ENCODE results near the gene TCF7L2. TPM values are rescaled to one million over a fixed set of nuclear protein-coding genes. Genes with fewer than 3 reads are reported as not detected.
A peak's percentile ranks its signal among the peaks of the same experiment; 100 is the strongest.

Gene TCF7L2
- polyA plus RNA-seq (ENCODE audit: insufficient read length in 10 of 10), result 10 to 100 TPM; 42.8 to 61.7 (median 48.1) TPM
- long read RNA-seq, donor 1, full-length matches to known transcripts, result 2 of 7 reads
- long read RNA-seq, donor 1, partial matches to known transcripts, result 5 of 7 reads
- long read RNA-seq, donor 1, other reads (novel, unspliced or antisense), result 0 of 7 reads
- long read RNA-seq, donor 2, partial matches to known transcripts, result 0 of 1 reads
- long read RNA-seq, donor 2, other reads (novel, unspliced or antisense), result 0 of 1 reads
- long read RNA-seq, donor 3, result 0 reads
- long read RNA-seq, donor 4, full-length matches to known transcripts, result 3 of 43 reads
- long read RNA-seq, donor 4, partial matches to known transcripts, result 40 of 43 reads
- long read RNA-seq, donor 4, other reads (novel, unspliced or antisense), result 0 of 43 reads
- long read RNA-seq, donor 5, partial matches to known transcripts, result 0 of 2 reads
- long read RNA-seq, donor 5, other reads (novel, unspliced or antisense), result 0 of 2 reads
- long read RNA-seq, donor 6, partial matches to known transcripts, result 8 of 10 reads
- long read RNA-seq, donor 6, other reads (novel, unspliced or antisense), result 0 of 10 reads
- long read RNA-seq, donor 7, partial matches to known transcripts, result 12 of 14 reads
- long read RNA-seq, donor 7, other reads (novel, unspliced or antisense), result 0 of 14 reads
- long read RNA-seq, donor 8, partial matches to known transcripts, result 7 of 7 reads
- long read RNA-seq, donor 8, other reads (novel, unspliced or antisense), result 0 of 7 reads
- long read RNA-seq, donor 9, result 0 reads

GRCh38 chr10:112949875-112950507, at the start of gene TCF7L2:
Gene TCF7L2 (plus strand): TSS chr10:112950247. CDS start chr10:112950757, 510 bp downstream.
- peak; percentile 97 to 99 (median 98) for DNase-seq

DNA sequence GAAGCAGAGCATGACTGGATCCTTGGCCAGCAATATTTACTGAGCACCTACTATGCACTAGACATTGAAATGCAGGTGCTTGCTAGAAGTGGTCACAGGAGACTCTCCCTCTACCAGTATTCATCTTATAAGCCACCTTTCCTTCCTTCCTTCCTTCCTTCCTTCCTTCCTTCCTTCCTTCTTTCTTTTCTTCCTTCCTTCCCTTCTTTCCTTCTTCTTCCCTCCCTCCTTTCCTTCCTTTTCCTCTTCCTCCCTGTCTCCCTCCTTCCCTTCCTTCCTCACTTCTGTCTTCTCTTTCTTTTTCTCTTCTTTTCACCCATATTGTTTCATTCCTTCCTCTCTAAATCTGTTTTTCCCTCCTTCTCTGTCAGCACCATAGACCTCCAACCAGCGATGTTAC, 47.3 kb upstream of the TCF7L2 start:
- no peak for DNase-seq

DNA sequence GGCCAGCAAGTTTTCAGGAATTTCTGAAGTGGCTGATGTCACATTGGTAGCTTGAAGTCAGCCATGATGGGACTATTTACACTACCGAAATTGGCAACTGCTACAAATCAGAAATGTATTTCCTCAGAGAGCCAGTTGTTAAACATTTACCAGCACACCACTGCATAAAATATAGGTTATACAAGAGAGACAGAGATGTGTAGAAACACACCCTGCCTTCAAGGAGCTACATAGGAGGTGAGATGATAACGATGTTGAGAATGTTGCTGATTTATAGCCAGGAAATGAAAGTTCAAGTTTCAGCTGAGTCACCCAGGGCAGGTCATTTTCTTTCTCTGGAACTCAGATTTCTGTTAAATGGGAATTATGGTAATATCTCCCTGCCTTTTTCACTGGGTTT, 46.0 kb upstream of the TCF7L2 start:
- DNase-seq, result no peak

DNA sequence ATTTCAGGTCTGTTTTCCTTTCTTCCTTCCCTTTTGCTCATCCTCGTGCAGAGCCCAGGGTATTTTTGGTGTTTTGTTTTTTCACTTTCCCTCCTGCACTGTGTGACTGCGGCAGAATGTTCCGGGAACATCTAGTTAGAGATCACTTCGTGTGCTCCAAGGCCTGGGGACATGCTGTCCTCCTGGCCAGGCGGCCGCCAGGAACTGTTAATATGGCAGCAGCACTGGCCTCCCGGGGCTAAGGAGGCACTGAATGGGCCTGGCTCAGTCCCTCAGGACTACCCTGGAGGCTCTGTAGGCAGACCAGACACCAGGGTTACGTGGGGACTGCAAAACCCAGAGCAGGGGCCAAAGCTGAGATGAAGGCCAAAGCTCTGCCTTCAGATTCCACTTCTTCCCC, 43.1 kb upstream of the TCF7L2 start:
- DNase-seq, result no peak

- DNase-seq, result no peak
These were observed 42.2 kb upstream of the TCF7L2 start for GRCh38 chr10:112907893-112908292.

DNA sequence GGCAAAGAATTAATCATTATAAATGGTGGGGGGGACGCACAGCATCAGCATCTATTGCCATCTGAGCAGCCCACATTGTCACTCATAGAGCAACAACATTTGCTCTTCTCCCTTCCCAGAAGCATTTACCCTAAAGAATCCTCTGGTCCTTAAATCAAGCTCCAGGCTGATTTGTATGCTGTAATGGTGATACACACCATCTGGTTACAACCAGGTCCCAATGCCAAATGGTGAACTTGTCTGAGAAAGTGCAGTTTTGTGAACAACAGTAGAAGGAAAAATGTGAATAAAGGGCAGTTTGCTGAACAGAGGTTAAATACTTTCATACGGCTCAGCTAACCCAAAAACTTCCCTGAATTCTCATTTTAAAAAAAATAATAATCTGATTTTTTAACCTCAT, 38.8 kb upstream of the TCF7L2 start:
- DNase-seq, result no peak

DNA sequence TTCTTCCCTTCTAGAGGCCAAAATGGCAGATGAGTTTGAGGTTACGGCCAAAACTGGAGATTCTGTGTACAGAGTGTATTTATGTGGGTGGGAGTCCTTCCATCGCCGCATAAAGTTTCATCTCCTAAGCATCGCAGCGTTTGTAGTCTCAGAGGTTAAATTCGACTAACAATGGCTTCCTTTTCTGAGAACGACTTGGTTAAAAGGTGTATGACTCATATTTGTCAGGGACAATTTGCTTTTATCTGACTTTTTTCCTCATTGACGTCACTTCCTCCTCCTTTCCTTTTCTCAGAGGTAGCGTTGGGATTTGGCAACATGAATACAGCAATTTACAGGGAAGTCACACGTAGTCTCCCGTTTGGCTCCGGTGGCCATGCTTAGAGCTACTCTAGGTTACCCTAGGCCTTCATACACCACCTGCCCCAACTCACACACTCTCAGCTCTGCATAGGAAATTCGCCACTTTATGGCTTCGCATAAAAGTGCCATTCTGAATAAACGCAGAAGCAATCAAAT, 37.6 kb upstream of the TCF7L2 start:
- no peak for DNase-seq

DNA sequence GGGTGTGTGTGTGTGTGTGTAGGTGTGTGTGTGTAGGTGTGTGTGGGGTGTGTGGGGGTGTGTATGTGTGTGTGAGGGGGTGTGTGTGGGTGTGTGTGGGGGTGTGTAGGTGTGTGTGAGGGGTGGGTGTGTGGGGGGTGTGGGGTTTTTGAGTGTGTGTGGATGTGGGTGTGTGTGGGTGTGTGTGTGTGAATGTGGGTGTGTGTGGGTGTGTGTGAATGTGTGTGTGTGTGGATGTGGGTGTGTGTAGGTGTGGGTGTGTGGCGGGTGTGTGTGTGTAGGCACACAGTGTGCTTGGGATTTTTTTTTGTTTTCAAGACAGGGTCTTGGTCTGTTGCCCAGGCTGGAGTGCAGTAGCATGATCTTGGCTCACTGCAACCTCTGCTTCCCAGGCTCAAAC, 36.8 kb upstream of the TCF7L2 start:
- DNase-seq, result no peak

- DNase-seq, result no peak
These were observed 36.3 kb upstream of the TCF7L2 start for GRCh38 chr10:112913661-112914287.

DNA sequence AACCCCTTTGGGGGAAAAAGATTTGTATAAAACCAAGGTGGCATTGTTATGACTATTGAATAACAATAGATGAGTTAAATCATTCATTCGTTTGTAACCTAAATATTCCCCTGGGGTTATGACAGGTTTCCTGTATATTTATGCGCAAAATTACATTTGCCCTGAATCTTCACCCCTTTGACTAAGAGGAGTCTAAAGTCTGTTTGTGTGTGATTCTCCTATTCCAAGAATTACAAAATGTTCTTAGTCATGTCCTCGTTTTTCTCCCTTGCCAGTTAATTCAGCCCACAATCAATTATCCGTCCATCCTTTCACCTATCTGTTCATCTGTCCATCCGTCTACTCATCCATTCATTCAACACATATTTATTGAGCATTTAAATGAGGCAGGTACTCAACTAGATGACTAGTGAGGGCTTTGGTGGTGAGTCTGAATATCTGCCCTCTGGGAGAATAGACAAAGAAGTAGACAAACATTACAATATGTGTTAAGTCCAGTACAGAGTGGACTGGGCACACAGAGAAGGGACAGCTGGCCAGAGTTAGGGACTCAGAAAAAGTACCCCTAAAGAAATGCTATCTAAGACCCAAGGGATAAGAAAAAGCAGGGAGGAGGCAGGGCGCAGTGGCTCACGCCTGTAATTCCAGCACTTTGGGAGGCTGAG, 35.6 kb upstream of the TCF7L2 start:
- no peak for DNase-seq

- no peak for DNase-seq
These were observed 34.2 kb upstream of the TCF7L2 start for GRCh38 chr10:112915590-112916572.

GRCh38 chr10:112917681-112918080, 32.4 kb upstream of the TCF7L2 start:
- DNase-seq, result no peak

DNA sequence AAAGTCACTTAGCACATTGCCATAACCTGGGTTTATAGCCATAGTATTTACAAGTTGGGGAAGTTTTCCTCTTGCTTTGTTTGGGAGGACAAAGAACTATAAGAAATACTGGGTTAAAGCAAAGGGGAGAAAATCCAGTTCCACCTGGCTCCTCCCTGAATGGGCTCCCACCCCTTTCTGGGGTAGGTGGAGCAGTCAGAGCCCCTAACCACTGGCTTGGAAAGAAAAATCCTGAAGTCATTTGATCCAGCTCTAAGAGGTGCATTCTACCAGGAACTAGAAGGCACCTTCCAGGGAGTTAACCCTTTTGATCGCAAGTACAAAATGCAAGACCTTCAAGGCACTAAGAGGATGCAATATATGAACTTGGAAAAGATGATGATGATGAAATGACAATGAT, 31.3 kb upstream of the TCF7L2 start:
- no peak for DNase-seq

DNA sequence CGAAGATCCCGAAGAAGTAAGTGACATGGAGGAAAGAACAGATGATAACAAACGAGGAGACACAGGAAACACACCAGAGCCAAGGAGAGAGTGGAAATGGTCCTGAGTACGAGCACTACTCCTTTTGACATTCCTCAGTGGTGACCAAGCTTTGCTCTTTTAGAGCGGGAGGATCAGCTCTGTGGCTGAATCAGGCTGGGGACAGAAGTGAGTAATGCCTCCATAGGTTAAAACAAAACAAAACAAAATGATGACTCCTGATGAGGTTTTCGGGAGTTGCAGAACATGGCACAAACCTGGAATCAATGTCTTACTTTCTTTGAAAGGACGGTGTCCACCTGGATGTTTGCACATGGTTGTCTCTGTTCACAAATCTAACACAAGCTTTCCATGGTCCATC, 30.3 kb upstream of the TCF7L2 start:
- peak in 1 of 3 donors; percentile 57 for DNase-seq

DNA sequence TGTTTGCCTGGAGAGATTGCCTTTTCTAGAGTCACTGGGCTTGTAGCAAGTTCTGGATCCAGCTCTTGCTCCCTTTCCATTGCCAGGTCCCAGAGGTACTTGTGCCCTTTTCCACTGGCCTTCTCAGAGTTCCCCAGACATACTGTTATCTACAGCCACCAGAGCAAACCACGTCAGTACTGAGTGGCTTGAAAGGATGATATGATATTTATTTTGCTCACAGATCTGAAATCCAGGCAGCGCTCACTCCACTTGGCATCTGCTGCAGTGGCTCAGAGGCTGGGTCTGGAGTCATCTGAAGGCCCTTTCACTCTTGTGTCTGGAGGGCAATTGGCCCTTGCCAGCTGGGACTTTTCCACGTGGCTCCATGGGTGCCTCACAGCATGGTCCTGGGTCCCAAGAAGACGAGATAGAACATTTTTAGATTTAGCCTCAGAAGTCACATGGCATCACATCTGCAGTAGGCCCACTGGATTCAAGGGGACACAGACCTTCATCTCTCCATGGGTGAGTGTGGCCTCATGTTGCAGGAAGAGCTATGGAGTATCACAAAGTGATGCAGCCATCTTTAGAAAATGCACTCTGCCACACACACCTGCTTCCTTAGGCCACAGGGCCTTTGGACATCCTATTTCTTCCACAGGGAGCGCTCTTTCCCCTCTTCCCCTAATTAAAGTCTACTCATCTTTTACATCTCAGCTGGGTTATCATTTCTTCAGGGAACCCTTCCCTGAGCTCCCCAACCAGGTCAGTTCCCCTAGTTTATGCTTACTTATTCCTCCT, 22.9 kb upstream of the TCF7L2 start:
- no peak for DNase-seq

- DNase-seq, result no peak
These were observed 22.1 kb upstream of the TCF7L2 start for GRCh38 chr10:112927980-112928379.

- DNase-seq, result no peak
These were observed 17.4 kb upstream of the TCF7L2 start for GRCh38 chr10:112932658-112933057.

DNA sequence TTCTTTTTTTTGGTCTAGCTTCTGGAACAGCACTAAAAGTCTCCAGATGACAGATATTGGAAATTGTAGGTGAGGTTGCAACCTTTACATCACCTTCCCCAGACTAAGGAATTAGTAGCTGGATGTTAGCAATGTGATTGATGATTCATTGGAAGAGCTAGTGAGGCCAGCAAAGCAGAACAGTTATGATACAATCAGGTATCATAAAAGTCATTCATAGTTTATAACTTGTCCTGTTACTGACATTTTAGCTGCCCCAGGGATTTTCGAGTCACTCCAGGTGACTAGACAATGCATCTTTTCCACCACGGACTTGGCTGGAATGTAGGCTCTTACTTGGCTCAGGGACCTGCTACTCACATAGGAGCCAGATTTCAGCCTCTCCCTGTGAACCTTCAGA, 15.9 kb upstream of the TCF7L2 start:
- DNase-seq, result no peak

GRCh38 chr10:112938808-112939482, 11.1 kb upstream of the TCF7L2 start:
- DNase-seq, result no peak

All from muscle of back (tissue), 13 donors.